GM12892 (cell line): Measurements from ENCODE around the gene PRDM16.

Source experiments
- POLR2A ChIP-seq: IDR thresholded peaks from 2 replicates; pipeline ENCODE4 v1.6.1; 2011; ENCODE audit warnings: low read depth, low read length, control low read depth
- POLR2AphosphoS5 ChIP-seq: IDR thresholded peaks from 2 replicates; pipeline ENCODE4 v1.6.1; 2011; ENCODE audit warnings: low read depth, low read length, control low read depth

GRCh38 chr1:3020263-3020909 is 48.6 kb upstream of the PRDM16 start:
- TF ChIP-seq POLR2A = no peak
- no peak for TF ChIP-seq POLR2AphosphoS5
